Activated naive CD4-positive, alpha-beta T cell treated with Interleukin-2 at 50 U/mL for 16 hours (primary cell): ENCODE results near the gene UBAC1.
"Not testable (repeated sequence)": the region's sequence is repeated elsewhere in the genome, so short reads cannot be mapped to it uniquely, and the experiment has no call there.

Experiments
- DNase-seq: peaks from one replicate; pipeline ENCODE4 v3.0.0-alpha.2; 2020

The UBAC1 gene

DNA sequence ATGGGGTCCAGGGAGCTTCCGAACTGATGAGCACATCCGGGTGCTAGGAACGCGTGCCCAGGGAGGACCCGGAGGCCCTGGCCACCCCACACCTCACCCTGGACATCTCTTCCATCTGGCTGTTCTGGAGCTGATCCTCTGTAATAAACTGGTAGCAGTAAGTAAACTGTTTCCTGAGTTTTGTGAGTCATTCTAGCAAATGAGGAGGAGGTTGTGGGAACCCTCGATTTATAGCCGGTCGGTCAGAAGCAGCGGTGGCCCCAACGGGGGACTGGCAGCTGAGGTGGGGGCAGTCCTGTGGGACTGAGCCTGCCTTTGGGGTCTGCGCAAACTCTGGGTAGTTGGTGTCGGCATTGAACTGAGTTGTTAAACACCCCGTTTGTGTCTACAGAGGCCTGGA lies 15.4 kb upstream of the UBAC1 start:
- DNase-seq: no peak

DNA sequence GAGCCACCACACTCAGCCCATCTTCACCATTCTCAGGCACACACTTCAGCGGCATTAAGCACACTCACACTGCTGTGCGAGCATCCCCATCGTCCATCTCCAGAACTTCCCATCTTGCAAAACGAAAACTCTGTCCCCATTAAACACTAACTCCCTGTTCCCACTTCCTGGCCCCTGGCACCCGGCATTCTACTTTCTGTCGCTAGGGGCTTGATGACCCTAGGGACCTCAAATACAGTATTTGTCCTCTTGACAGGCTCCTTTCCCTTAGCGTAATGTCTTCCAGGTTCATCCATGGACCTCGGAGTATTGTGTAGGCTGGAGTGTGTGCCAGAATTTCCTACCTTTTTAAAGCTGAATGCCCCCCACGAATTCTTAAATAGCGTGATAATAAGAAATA lies 14.7 kb upstream of the UBAC1 start:
- no peak for DNase-seq

DNA sequence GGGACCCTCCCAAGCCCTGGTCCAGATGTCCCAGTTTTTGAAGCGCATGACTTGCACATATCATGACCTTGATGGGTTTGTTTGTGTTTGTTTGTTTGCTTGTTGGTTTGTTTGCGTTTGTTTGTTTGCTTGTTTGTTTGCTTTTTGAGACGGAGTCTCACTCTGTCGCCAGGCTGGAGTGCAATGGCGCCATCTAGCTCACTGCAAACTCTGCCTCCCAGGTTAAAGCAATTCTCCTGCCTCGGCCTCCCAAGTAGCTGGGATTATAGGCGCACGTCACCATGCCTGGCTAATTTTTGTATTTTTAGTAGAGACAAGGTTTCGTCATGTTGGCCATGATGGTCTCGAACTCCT lies 13.0 kb upstream of the UBAC1 start:
- DNase-seq: no peak

DNA sequence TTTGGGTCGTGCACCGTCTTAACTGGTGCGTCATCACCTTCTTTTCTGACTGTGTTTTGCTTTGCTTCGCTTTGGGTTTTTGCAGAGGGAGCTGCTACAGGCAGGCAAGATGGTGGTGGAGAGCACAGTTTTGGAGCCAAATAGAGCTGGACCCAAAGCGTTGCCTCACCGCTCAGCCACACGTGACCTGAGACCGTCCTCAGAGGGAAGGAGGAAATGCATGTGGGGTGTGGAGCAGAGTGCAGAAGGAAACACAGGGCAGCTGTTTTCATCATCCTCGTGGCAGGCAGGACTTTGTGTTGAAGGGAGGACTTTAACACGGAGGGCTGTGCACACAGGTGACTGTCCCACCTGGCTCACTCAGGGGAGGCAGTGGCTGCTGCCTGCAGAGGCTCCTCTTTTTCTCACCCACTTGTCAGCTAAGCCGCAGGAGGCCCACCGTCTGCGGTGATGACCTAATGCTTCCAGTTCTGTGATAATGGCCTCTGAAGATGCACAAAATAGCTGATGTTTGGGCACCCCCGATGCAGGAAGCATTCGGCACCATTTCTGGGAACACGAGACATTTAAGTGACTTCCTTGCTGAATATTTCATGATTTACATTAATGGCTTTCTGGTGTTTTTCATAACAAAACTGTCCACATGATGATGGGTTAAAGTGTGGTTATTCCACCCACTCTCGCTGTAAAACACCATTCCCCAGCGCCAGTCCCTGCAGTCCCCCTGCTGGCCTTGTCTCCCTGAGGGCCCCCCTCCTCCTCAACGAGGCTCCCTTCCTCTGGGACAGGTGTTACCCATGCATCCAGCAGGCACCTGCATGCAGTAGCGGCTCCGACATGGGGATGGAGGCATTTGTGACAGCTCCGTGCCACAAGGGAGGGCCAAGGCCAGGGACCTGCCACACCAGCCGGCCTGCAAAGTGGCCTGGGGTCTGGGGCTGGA lies 12.4 kb upstream of the UBAC1 start:
- no peak for DNase-seq

DNA sequence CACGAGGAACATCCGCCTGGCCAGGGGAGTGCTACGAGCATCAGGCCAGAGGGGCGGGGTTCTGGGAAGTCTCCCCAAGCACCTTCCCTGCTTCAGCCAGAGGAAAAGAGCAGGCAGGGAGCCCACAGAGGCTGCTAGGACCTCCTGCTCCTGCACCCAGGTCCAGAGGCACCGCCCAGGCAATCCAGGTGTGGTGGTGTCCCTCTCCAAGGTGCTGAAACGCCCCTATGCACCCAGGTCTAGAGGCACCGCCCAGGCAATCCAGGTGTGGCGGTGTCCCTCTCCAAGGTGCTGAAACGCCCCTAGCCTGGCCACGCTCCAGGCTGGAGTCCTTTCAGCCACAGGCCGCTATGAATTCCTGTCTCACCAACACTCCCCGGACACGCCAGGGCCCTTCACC lies 10.7 kb upstream of the UBAC1 start:
- peak; percentile 35 for DNase-seq

DNA sequence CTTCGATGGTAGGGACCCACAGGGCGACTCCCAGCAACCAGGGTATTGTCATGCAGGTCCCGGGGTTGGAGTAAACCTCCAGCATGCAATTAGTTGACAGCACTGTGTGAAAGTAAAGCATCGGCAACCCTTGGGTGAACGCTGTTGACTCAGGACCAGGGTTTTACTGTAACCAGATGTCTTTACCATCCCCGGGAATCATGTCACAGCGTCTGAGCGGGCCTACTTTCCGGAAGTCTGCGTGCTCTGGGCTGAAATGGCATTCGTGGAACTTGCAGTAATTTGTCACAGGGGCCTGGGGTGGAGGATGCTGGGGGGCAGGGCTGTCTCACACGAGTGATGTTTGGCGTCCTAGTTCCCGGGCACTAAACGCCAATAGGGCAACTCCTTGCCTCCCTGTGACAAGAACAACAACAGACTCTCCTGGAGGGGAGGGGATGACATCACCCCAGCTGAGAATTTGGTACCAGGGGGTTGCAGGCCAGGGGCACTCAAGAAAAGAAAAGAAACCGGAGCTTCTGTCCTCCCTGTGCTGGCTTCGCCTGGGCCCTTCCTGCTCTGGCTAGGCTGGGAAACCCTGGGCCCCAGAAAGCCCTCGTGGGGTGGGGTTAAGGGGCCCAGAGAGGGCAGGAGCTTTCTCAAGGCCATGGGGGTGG lies 10.1 kb upstream of the UBAC1 start:
- DNase-seq: no peak

DNA sequence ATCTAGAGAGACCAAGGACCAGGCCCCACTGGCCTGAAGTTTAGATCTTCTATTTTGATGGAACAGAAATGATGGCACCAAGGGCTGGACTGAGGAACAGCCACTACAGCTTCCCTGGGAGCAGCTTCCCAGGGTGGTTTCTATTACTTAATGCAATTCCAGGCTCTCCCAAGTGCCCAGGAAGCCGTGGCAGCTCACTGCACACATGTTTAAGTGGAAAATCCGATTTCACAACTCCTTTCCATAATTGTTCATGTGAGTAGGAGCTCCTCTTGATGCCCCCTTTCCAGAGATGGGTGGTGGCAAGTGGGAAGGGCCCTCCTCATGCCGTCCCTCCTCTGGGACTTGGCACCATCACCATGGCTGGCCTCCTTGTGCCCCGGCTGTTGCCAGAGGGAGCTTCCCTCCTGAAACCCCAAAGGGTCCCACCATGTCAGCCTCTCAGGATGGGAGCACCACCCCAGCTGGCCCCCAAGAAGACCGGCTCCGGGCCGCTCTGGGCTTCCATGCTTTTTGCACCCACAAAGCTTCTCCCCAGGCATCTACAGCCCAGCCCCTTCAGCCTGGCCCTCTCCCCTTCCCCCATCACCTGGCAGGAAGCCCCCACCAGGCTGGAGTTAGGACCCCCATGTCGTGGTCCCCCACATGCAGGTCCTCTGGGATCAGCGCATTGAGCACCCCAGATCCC lies 9.1 kb upstream of the UBAC1 start:
- DNase-seq: no peak

DNA sequence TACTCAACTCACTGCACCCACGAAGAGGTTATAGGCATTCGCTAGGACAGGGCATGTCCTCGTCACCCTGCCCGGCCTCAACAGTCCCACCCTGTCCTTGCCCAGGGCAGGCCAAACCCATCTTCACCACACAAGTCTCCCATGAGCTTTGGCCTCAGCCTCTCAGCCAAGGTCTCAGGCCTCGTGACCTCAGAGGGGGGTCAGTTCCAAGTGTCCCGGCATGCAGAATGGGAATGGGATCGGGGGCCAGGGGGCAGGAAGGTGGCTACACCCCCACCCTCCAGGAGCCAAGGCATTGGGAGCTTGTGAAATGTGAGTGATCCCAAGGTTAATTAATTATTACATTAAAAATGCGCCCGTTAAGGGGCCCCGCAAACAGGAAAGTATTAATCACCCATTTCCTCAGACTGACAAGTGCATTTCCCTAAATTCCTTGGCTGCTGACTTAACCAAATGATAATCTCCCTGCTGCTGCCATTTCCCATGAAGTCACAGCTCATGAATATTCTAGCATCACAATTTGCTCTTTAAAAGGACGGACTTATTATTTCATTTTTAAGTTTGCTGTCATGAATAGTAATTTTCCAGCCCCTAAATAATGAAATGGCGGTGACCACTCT lies 8.0 kb upstream of the UBAC1 start:
- DNase-seq: no peak

DNA sequence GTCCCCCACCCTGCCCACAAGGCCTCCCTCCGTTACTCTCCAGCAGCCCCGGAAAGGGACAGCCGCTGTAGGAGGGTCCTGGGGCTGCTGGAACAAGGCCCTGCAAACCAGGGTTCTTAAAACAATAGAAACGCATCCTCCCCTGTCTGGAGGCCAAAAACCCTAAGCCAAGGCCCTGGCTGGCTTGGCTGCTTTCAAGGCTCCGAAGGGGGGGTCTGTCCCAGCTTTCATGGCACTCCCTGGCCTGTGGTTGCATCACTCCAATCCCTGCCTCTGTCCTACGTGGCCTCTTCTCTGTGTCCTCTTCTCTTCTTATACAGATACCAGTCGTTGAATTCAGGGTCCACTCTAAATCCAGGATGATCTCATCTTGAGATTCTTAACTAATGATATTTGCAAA lies 7.4 kb upstream of the UBAC1 start:
- DNase-seq: no peak

DNA sequence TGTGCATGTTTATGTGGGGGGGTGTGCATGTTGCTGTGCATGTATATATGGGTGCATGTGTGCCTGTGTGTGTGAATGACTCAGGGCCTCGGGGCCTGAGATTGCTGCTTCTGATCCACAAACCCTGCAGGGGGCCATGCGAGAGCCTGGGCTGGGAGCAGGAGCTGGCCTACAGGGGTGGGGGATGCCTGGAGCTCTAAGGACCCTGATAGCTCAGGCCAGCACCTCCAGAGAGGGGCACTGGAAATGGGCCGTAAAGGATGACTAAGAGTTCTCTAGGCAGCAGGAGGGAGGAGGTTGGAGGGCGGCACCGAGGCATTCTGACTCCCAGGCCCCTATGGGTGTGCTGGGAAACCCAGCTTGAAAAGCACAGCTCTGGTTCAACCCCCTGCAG lies 6.9 kb upstream of the UBAC1 start:
- DNase-seq: no peak

DNA sequence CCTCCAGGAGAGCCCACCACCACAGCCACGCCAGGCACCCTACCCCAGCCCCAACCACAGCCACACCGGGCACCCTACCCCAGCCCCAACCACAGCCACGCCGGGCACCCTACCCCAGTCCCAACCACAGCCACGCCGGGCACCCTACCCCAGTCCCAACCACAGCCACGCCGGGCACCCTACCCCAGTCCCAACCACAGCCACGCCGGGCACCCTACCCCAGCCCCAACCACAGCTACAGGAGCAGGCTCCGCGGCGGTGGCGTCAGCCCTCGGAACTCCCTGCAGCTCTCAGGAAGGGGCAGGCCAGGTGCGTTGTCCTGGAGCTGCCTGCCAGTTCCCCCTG lies 5.7 kb upstream of the UBAC1 start:
- not testable (repeated sequence) for DNase-seq

DNA sequence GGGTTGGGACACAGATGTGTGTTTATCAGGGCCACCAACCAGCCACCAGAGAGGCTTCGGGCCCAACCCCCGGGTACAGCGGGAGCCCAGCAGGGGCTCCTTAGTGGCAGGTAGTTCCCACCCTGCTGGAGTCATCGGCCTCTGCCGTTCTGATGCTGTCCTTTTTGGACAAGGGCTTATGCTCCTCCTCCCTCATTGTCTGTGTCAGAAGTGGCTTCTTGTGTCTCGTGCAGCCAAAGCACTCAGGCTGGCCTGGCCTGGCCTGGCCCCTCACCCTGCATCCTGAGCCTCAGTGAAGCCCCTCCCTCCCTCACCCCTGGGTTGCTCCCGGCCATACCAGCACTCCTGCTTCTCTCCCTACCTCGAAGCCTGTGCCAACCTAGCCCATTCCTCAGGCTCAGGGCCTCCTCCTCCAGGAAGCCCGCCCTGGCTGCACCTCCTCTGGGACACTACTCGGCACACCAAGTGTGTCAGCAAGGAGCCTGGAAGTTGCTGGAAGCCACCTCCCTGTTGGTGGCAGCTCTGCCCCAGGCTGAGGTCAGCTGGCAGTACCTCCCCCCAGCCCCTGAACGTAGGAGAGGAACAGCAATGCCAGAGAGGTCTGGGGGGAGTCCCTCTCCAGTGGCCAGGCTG lies 4.1 kb upstream of the UBAC1 start:
- no peak for DNase-seq

DNA sequence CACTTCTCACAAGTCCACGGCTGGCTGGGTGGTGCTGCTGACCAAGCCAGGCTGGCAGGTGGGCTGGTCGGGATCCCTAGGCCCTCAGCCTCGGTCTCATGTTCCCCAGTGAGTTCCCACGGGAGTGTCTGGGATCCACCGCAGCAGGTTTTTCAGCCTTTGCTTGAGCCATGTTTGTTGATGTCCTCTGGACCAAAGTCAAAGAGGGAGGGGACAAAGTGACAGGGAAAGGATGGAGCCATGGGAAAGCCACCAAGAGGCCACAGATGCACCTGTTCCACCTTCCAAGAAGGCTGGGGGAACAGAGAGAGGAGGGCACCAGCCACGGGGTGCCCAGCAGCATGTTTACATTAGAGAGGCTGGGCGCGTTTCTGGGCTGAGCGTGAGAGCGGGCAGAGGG lies 2.8 kb upstream of the UBAC1 start:
- no peak for DNase-seq

DNA sequence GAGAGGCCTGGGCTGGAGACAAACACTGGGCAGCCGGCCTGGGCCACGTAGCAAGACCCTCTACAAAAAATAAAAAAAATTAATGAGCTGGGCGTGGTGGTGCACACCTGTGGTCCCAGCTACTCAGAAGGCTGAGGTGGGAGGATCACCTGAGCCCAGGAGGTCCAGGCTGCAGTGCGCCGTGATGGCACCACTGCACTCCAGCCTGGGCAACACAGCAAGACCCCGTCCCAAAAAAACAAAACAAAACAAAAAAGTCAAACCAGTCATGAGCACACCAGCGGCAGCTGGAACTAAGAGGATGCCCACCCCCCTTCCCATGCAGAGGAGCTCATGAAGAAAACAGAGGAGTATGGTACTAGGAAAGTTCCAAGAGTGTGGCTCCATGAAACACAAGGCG lies 2.2 kb upstream of the UBAC1 start:
- no peak for DNase-seq

DNA sequence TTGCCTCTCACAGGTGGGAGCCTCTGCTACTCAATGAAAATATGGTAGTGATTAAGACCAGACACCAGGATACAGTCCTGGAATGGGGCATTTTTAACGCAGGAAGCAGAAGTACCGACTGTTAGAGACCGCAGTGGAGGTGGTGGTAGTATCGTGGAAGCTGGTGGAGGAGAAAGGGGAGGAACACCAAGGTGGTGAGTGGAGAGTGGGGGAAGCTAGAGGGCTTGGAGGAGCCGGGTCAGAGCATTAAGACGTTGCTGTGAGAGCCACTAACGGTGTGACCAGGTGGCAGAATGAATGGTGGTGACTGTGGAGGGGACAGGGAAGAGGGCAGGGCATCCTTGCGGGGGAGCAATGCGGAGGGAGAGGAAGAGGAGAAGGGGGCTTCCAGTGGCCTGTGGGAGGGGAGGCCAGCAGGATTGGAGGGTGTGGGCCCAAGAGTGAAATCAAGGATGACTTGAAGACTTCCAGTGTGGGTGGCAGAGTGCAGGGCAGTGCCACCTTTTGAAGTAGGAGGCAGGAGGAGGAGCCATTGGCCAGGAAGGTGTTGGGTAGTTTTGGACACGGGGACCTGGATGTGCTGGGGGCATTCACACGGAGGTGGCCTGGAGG lies 1.6 kb upstream of the UBAC1 start:
- DNase-seq: no peak

DNA sequence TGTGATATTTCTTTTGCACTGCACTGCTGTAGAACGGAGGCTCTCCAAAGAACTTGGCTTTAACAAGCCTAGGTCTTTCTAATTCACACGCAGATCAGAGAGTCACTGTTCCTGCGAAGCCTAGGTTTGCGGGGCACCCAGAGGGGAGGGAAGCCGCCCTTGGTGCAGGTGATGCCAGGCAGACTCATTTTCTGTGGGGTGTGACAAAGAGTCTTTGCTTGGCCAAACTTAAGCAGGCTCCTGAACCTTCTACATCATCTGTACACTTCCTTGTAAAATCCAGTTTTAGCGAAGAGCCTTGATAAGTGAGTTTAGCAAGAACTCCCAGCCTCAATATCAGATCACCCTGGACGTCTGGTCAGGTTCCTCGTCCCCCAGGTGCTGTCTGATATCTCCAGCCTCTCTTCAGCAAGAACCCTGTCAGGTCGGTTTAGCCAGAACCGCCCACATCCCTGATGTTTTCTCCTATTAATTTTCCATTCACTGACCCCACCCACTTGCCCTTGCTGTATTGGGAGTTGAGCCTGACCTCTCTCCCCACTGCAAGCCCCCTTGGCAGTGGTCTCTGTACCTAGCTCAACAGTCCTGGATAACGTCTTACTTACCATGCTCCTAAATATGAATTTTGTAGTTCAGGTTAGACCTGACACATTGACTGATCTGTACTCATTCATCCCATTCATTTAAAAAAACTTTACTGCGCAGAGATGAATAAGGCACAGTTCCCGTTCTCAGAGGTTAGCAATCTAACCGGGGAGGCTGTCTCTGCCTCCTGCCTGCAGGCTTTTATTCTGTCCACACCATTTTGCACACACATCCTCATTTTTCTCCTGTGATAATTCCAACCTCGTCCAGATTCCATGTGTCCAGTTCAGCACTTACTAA lies 880 bp upstream of the UBAC1 start:
- DNase-seq: no peak

DNA sequence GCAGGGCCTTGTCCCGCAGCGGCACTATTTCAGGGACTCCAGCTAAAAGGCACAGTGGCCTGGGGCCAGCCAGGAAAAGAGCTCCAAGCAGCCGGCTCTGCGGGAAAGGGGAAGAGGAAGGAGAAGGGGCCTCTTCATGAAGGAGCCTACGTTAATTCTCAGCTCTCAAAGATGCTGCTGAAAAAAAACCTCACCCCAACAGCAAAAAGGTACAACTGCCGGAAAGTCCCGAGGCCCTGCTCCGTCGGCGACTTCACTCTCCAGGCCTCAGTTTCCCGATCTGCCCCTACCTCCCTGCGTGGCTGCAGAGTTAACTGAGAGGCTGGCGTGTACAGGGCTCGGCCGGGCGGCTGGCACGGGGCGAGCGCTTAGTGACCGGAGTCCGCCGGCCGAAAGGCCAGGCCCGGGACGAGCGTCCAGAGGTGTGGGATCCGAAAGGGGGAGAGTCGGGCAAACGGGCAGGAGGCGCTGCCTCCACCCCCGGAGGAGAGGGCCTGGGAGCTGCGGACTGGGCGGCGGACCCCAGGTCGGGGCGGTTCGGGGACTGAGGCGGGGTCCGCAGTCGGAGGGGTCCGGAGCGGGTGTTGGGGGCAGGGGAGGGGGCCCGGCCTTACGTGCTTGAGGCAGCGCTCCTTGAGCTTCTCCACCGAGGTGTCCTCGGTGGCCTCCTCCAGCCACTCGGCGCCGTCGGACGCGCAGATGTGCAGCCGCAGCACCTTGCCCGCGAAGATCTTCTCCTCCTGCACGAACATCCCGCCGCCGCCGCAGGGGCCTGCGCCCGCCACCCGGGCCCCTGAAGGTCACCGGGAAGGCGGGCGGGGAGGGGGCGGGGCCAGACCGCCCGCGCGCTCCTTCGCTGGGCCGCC lies 529 bp downstream of the UBAC1 start:
- DNase-seq: no peak

DNA sequence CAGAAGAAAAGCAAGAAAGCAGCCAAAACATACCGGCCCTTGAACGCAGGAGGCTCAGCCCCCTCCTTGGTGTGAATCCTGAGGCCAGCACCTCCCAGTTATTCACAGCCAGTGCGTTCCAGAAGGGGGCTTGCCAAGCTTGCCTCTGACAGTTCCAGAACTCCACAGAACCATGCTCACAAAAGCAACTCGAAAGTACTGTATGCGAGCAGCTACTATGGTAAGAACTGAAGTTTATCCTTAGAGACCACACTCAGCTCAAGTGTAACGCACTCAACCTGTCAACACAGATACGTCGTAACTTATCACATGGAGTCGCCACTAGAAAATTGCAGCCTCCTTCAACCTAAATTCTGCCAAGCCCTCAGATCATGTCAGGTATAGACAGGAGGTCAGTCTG lies 1.4 kb downstream of the UBAC1 start:
- no peak for DNase-seq

DNA sequence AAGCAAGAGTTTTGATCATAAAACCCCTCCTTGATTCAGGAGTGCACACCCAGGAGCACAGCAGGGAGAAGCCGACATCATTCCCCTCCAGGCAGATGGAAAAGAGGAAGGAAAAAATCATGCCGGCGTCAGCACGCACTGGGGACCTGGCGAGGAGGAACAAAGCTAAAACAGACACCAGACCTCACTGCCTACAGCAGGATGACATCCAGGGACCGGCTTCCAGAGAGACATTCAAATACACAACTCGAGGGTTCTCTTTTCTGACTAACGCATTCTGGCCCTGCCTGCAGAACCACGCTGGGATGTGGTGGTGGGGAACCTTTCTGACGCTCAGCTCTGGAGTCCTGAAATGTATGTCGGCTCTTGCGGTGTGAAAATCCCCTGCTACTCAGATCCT lies 2.7 kb downstream of the UBAC1 start:
- no peak for DNase-seq

DNA sequence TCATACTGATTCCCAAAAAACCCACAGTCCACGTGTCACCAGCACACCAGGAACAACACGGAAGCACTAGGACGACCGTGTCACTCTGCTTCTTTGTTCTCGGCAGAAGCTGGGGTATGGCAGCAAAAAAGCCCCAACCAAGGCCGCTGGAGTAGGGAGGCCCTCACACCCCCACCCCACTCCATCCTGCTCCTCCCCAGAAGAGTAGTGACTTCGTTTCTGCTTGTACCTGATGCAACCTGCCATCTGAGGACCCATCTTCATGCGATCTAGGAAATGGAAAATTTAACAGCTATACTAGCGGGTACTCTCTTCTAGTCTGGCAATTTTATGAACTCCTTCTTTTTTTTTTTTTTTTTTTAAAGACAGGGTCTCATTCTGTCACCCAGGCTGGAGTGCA lies 3.7 kb downstream of the UBAC1 start:
- no peak for DNase-seq

DNA sequence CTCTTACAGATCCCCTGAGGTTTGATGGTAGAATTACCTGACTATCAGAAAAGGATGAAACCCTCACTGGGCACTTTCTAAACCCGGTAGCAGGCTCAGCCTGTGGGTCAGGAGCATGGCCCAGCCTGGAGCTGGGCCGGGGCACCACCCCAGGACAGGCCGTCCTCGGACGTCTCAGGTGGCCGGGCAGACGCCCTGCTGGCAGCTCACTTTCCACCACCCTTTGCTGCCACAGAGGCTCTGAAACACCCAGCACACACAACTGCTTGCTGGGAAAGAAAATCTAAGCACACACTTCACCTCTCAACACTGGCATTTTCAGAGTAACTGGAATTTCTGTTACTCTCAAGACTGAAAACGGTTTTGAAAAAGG lies 4.4 kb downstream of the UBAC1 start:
- DNase-seq: no peak
